CD4-positive, alpha-beta T cell treated with Interleukin-17A for 1 hour (primary cell): ENCODE data around the gene SLC35F3.

Experiments used
- DNase-seq: peaks from one replicate; pipeline ENCODE4 v3.0.0-alpha.2; 2020

The SLC35F3 gene

DNA sequence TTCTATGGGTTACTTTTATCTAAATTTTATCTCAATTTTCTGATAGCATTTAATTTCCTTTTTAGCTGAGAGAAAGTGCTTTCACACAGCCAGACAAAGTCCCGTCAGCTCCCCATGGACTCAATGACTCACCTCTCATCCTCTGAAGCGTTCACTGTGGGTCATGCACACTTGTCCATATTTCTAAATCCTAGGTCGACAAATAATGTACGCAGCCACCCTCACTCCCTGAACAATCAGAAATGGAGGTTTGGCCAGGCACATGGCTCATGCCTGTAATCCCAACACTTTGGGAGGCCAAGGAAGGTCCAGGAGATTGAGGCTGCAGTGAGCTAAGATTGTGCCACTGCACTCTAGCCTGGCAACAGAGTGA lies 426.4 kb downstream of the SLC35F3 start:
- no peak for DNase-seq

DNA sequence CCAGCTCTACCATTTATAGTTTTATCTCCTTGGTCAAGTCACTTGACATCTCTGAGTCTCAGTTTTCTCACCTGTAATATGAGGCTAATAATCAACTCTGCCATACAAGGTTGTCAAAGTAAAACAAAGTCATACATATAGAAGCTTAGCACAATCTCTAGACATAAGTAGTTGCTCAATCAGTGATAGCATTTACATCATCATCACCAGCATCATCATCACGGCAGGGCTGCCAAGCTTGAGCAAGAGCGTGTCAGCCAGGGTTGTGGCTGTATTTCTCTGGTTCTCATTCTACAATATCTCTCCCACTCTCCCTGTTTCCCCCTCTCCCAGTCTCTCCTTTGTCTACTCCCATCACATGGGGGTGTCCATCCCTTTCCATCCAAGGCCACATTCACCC lies 427.0 kb downstream of the SLC35F3 start:
- no peak for DNase-seq

DNA sequence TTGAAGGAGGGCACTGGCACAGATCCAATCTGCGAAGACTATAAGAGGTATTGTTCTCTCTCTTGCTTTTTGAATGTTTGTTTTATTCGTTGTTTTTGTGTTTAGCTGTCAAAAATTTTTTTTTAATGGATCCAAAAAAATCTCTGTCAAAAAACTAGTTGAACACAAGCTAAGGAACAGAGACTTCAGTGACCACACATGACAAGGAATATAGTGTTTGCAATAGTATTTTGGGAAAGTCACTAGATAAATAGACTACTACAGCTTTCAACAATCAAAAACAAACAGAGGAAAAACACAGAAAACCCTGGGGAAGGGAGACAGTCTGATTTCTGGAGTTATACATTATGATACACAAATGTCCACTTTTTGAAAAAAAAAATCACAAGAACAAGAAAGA lies 431.9 kb downstream of the SLC35F3 start:
- no peak for DNase-seq

DNA sequence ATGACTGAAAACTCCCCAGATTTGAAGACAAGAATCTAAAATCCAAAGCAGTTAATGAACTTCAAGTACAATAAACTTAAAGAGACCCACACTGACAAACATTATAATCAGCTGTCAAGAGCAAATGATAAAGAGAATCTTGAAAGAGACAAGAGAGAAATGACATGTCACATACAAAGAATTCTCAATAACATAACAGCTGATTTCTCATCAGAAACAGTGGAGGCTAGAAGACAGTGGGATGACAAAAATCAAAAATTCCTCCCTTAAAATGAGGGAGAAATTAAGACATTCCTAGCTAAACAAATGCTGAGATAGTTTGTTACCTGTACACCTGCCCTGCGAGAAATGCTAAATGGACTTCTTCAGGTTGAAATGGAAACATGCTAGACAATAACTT lies 432.8 kb downstream of the SLC35F3 start:
- DNase-seq, result no peak

DNA sequence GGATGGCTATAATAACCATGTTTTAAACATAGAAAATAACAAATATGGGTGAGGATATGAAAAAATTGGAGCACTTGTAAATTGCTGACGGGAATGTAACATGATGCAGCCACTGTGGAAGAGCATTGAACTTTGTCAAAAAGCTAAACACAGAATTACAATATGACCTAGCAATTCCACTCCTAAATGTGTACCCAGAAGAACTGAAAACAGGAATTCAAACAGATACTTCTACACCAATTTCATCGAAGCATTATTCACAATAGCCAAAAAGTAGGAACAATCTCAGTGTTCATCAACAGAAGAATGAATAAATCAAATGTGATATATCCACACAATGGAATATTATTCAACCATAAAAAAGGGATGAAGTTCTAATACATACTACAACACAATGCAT lies 436.1 kb downstream of the SLC35F3 start:
- no peak for DNase-seq

DNA sequence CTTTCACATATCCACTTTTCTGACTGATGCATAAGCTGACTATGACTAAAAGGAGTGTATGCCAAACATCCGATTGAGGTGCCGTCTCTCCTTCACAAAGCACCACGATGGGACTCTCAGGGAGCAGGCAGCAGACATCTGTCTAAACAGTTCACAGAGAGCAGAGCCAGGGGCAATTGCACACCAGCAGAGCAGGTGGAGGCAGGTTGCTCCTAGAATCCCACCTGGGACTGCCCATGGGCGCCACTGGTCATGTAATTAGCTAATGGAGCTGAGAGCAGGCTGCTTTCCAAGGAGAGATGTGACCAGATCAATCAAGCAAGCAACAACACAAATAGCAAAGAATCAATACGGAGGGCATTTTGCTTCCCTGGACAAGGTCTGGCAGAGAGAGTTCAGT lies 438.3 kb downstream of the SLC35F3 start:
- no peak for DNase-seq

DNA sequence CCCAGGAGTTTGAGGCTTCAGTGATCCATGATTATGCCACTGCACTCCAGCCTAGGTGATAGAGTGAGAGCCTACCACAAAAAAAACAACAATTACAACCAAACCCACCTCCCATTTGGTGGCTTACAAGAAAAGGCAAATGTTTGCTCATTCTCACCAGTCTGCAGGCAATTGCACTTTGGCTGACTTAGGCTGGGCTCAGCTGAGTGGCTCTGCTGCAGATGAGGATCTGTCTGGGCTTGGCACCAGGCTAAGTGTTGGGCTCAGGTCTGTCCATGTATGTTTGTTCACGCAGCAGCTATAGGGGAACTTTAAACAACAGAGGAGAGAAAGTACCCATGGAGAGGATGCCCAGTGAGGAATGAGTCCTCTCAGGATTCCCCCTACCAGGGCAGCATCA lies 440.8 kb downstream of the SLC35F3 start:
- no peak for DNase-seq

DNA sequence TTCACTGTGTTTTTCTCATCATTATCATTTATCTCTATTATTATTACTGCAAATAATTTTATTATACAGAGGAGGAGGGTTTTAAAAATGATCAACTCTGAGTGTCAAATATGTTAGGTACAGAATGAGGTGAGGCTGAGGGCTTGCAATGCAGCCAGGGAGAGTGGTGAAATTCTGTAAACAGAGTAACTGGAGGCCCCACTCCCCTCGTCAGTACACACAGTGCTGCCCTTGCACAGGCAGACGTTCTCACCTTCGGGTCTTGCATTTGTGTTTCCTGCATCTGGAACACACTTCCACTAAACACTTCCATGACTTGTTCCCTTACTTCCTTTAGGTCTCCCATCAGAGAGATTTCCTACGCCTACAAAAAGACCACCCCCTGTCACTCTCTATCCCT lies 444.5 kb downstream of the SLC35F3 start:
- no peak for DNase-seq

DNA sequence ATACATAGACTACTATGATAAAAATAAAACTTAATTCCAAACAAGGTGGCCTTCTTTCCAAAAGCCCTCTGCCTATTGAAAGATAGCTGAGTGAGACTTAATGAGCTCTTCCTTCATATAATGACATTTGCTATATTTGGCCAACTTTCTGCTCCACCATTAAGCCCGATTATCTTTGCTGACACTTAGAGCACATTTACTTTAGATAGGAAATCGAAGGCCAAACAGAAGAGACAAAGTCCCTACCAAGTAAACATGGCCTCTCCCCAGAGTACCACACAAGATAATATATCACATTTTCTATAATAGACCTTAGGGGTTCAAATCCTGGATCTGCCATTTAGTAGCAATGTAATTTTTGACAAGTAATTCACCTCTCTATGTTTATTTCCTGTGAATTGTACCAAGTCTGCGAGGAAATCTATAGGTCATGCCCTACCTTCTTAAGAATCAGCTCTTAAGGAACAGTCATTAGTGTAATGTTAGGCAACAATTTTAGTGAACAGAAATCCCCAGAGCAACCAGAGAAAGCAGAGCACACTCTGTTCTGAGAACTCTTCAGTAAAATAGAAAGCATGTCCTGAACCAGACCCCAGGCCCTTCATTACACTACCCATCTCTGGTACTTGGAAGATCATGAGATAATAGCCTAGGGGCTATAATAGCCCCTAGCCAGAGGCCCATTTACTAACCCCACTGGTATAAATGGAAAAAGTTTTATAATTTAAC lies 451.5 kb downstream of the SLC35F3 start:
- DNase-seq, result no peak

DNA sequence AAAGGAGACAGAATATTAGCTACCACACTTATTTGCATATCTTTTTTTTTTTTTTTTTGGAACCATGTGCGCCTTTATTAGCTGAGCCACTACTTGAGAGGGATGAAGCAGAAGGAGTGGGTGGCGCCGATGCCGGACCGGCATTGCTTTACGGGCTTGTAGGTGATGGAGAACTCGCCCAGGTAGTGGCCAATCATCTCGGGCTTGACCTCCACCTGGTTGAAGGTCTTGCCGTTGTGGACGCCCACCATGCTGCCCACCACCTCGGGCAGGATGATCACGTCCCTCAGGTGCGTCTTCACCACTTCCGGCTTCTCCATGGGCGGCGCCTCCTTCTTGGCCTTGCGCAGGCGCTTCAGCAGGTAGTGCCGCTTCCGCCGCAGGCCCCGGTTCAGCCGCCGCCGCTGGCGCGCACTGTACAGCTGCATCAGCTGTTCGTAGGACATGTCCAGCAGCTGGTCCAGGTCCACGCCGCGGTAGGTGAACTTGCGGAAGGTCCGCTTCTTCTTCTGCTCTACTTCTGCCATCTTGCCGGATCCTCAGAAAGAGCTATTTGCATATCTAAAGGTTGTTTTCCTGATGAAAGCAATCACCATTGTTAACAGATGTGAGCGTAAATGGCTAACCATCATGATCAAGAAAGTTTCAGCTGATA lies 452.3 kb downstream of the SLC35F3 start:
- peak; percentile 65 for DNase-seq

DNA sequence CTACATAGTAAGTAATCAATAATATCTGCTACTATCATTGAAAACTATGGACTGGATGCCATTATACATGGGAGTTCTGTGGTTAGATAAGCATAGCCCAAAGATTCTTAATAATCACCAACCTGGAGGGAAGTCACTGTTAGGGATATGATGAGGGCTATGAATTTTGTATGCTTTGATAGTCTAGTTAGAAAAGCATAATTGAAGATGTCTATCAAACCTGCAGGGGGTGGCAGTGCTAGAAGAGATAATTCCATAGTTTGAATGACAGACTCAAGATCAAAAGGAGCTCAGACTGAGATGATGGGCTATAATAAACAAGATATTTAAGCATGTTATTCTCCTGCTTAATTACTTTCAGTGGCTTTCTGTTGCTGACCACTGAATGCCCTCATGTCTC lies 453.4 kb downstream of the SLC35F3 start:
- no peak for DNase-seq

DNA sequence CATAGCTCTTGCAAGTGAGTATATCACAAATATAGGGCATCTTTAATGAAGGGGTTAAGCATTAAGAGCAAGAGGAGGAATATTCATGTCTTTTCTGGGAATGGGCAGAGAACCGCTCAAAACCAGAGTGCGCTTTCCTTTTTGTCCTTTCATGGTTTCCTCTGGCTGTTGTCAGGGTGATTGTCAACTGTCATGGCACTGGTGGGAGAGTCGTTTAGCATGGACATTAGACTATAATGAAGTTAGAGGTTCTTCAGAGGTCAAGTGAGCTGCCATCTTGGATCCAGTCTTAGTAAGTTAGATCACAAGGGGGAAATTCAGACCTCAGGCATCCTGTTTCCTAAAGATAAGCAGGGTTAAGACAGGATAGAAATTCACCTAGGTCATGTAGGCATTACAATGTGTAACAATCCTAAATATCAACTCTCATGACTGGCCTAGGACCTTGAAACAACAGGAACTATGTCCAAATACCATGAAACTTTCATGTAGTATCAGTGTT lies 456.7 kb downstream of the SLC35F3 start:
- DNase-seq, result no peak

DNA sequence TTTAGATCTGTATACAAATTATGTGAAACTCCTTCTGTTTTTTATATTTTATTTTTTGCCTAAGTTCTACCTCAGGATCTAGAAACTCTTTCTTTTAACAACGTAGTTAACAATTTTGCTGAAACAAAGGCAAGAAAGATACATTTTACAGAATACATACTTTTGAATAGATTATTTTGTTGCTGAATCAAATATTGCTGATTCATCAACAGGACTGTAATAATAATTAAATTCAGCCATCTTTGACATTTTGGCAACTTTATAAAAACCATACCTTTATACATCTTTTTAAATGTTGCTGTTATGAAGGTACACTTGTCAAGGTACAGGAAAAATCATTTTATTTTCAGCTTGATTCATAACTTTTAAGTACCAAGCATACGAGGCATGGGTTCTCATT lies 458.1 kb downstream of the SLC35F3 start:
- DNase-seq, result no peak

DNA sequence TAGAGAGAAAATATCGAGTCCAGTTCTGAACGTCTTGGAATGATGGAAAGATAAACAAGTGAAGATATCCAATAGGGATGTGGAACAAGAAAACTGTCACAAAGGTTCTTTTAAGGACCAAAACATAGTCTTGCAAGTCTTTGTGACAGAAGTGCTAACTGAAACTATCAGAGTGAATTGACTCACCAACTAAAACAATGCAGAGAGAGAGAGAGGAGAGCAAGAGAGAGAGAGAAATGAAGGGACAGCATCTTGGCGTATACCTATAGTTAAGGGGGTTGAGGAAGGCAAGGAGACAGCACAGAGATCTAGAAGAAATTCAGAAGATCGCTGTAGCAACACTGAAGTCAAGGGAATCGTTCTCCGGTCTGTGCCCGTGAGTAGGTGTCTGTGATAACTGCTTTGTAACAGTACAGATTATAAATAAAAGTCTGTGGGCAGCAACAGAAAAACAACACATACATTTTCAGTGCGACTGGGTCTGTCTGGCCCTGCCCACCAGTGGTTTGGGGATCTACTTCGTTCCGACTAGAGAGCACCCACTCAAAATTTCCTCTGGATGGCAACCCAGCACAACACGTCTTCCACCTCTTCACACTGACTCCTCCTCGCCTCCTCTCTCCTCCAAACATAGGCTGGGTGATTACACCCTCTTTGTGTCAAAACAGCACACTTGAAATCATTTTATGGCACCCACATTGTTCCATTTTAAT lies 464.0 kb downstream of the SLC35F3 start:
- peak; percentile 47 for DNase-seq

DNA sequence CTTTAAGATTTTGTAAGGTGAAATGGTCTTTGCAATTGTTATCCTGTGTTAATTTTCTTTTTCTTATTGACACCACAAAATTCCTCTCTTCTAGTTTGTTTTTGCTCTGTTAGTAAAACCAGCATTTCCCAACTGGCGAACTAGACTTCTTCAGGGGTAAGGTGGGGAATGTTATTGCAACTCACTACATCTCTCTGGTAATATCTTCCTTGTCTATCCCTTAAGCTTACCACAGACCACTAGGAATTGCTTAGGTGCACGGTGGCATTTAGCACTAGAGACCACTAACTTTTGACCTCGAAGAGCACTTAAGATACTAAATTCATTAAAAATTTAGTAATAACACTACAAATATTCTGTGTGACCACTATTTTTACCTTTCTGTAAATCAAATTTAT lies 464.6 kb downstream of the SLC35F3 start:
- no peak for DNase-seq

DNA sequence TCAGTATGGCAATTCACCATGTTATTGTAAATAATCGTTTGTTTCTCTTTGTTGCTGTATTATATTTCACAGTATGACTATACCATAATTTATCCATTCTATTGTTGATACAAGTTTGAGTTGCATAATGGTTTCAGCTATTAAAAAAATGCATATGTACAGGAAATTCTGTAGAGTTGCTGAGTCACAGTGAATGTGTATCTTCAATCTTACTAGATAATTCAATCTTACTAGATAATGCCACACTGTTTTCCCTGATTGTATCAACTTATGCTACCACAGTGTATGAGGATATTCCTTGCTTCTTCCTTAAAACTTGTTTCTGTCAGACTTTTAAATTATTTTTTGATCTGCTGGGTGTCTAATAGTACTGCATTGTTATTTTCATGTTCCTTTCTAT lies 465.3 kb downstream of the SLC35F3 start:
- DNase-seq, result no peak

DNA sequence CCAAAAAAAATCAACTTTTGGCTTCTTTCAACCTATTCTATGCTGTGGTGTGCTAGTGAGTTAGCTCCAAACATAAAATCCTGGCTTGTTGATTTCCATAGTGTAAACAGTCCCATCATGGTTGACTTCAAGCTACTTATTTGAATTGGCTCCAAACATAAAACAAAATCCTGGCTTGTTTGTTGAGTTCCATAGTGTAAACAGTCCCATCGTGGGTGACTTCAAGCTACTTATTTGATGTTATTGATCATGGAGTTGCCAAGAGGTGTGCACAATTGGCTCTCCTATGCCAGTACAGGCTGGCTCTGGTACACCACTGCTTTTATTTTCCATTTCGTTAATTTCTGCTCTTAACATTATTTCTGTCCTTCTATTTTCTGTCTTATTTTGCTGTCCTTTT lies 466.9 kb downstream of the SLC35F3 start:
- DNase-seq, result no peak

DNA sequence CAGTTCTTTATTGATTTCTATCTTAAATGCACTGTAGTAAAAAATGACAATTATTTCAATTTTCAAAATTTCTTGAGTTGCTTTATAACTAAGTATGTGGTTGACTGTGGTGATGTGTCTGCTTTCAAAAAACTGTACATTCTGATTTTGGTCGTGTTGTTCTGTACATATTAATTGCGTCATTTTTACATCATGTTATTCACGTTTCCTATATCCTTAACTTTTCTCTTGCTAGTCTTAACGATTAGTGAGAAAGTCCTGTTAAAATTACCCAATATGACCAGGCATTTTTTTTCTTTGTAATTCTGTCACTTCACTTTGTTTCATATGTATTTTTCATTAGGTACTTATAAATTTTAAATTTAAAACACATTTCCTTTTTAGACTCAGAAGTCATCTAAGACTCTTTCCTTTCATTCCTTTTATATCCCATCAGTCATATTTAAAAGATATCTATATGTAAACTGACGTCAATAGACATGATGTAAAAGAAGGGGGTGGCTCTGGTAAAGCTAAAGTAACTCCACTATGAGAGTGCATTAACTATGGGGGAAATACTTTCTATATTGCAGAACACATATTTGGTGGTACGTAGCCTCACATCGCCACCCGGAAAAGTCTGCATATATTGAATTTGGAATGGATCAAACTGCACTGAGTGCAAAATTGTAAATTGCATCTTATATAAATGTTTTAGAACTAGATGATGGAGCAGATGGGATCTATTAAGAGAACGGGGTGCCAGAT lies 467.7 kb downstream of the SLC35F3 start:
- DNase-seq, result no peak

DNA sequence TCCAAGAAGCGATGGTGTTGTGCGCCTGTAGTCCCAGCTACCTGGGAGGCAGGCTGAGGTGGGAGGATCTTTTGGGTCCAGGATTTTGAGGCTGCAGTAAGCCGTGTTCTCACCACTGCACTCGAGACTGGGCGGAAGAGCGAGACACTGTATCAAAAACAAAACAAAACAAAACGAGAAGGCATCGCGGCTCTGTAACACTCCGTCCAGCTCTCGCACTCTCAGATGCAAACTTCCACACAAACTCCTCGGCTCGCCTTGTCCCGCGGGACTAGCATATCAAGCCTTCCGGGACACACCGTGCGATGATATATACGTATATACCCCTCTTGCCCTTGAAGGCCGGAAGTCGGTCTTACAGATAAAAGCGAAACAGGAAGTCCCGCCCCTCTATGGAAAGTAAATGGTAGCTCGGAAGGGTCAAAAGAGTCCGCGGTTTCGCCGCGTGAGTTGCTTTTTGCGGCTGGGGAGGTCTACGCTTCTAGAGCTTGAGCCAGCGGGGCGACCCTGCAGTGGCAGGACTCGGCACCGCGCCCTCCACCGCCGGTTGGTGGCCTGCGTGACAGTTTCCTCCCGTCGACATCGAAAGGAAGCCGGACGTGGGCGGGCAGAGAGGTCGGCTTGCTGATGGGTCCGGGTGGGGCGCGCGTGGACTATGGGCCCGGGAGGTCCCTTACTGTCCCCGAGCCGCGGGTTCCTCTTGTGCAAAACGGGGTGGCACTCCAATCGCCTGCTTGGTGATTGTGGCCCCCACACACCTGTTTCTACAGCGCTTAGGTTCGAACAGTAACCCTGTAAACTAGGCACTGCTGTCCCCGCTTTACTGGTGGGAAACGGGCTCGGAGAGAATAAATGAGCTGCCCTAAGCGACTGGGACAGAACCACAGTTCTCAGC lies 468.8 kb downstream of the SLC35F3 start, which contains the start of gene COA6:
Gene COA6, plus strand, starts transcription at position 393 of the 895 bp plus-strand sequence. Its CDS starts 11 bp downstream, at position 404.
- peak; percentile 95 for DNase-seq

DNA sequence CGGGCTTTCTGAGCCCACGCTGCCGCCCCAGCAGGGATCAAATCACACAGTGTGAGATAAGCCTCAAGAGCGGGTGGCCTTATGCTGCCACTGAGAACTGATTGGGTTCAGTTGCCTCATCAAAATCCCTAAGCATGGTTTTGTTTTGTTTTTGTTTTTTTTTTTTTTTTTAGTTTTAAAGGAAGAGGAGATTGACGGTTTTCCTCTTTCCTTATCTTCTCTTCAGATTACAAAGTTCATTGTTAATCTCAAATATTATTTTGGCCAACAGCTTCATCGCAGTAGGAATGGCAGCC lies 469.4 kb downstream of the SLC35F3 start:
- DNase-seq, result no peak
